CD4-positive, alpha-beta T cell treated with Interleukin-17A for 1 hour (primary cell): ENCODE data around the gene GPR171.

Experiments used
- DNase-seq: peaks from one replicate; pipeline ENCODE4 v3.0.0-alpha.2; 2020

Gene GPR171

GRCh38 chr3:151213151-151213550, 10.1 kb upstream of the GPR171 start:
- no peak for DNase-seq

- DNase-seq: no peak
Measured at GRCh38 chr3:151210676-151211381, 7.8 kb upstream of the GPR171 start.

- DNase-seq: peak; percentile 51
Measured at GRCh38 chr3:151209654-151210053, 6.6 kb upstream of the GPR171 start.

GRCh38 chr3:151206201-151206600, 3.2 kb upstream of the GPR171 start:
- DNase-seq: no peak

- DNase-seq: no peak
Measured at GRCh38 chr3:151205482-151205881, 2.5 kb upstream of the GPR171 start.

GRCh38 chr3:151204530-151205402, 1.8 kb upstream of the GPR171 start:
- DNase-seq: peak; percentile 37

- DNase-seq: peak; percentile 47
Measured at GRCh38 chr3:151201051-151201730, 1.8 kb downstream of the GPR171 start.

- DNase-seq: peak; percentile 32
Measured at GRCh38 chr3:151200586-151200985, 2.4 kb downstream of the GPR171 start.

- peak; percentile 36 for DNase-seq
Measured at GRCh38 chr3:151199554-151200438, 3.2 kb downstream of the GPR171 start.

GRCh38 chr3:151198849-151199248, 4.2 kb downstream of the GPR171 start:
- no peak for DNase-seq

- no peak for DNase-seq
Measured at GRCh38 chr3:151197981-151198767, 4.8 kb downstream of the GPR171 start.

GRCh38 chr3:151197228-151197627, 5.8 kb downstream of the GPR171 start:
- DNase-seq: no peak

GRCh38 chr3:151196434-151196833, 6.6 kb downstream of the GPR171 start:
- DNase-seq: no peak

GRCh38 chr3:151195826-151196225, 7.2 kb downstream of the GPR171 start:
- no peak for DNase-seq

- DNase-seq: no peak
Measured at GRCh38 chr3:151192545-151192944, 10.5 kb downstream of the GPR171 start.

GRCh38 chr3:151191095-151191494, 11.9 kb downstream of the GPR171 start:
- DNase-seq: no peak

GRCh38 chr3:151183265-151183671, 19.7 kb downstream of the GPR171 start:
- DNase-seq: peak; percentile 40

GRCh38 chr3:151182349-151183079, 20.5 kb downstream of the GPR171 start:
- DNase-seq: no peak

GRCh38 chr3:151178208-151178845, 24.7 kb downstream of the GPR171 start:
- DNase-seq: no peak

GRCh38 chr3:151175952-151176351, 27.1 kb downstream of the GPR171 start:
- DNase-seq: no peak
